Stimulated activated CD4-positive, alpha-beta T cell treated with anti-CD3 and anti-CD28 coated beads, Interleukin-1b, Interleukin-23, amount 100 ng/mL, for 24 hours (primary cell): ENCODE measurements around the gene TTC39B.

Source experiments
- DNase-seq, 4 experiments: peaks; one replicate each; pipeline ENCODE4 v3.0.0-alpha.2; 2020; ENCODE audit warnings: low read depth in 4 of 4, low spot score in 1 of 4

TTC39B gene

GRCh38 chr9:15231788-15232635 lies 75.0 kb downstream of the TTC39B start:
- peak in 2 of 4 experiments; percentile 7 to 8 for DNase-seq

GRCh38 chr9:15229409-15229808 lies 77.6 kb downstream of the TTC39B start:
- no peak for DNase-seq

GRCh38 chr9:15227491-15227890 lies 79.5 kb downstream of the TTC39B start:
- DNase-seq = no peak

GRCh38 chr9:15225564-15226126 lies 81.4 kb downstream of the TTC39B start:
- no peak for DNase-seq

GRCh38 chr9:15222313-15222712 lies 84.7 kb downstream of the TTC39B start:
- DNase-seq = no peak

- no peak for DNase-seq
Observed at GRCh38 chr9:15221746-15222145, 85.3 kb downstream of the TTC39B start.

- DNase-seq = no peak
Observed at GRCh38 chr9:15220658-15221318, 86.2 kb downstream of the TTC39B start.

GRCh38 chr9:15219546-15219945 lies 87.5 kb downstream of the TTC39B start:
- no peak for DNase-seq

- DNase-seq = no peak
Observed at GRCh38 chr9:15218994-15219393, 88.0 kb downstream of the TTC39B start.

- DNase-seq = no peak
Observed at GRCh38 chr9:15213249-15213648, 93.8 kb downstream of the TTC39B start.

GRCh38 chr9:15211815-15212495 lies 95.1 kb downstream of the TTC39B start:
- DNase-seq = no peak

- DNase-seq = peak; percentile 19 to 55 (median 46)
Observed at GRCh38 chr9:15211160-15211814, 95.7 kb downstream of the TTC39B start.

- DNase-seq = no peak
Observed at GRCh38 chr9:15206903-15207696, 99.9 kb downstream of the TTC39B start.

- no peak for DNase-seq
Observed at GRCh38 chr9:15205632-15206420, 101.2 kb downstream of the TTC39B start.

- DNase-seq = no peak
Observed at GRCh38 chr9:15203581-15203980, 103.4 kb downstream of the TTC39B start.

- DNase-seq = no peak
Observed at GRCh38 chr9:15200111-15200510, 106.9 kb downstream of the TTC39B start.

GRCh38 chr9:15192856-15193255 lies 114.2 kb downstream of the TTC39B start:
- no peak for DNase-seq

- no peak for DNase-seq
Observed at GRCh38 chr9:15191378-15191777, 115.6 kb downstream of the TTC39B start.

GRCh38 chr9:15189481-15189880 lies 117.5 kb downstream of the TTC39B start:
- DNase-seq = no peak
